Measurements from ENCODE around the gene SLCO1A2.

The SLCO1A2 gene

GRCh38 chr12:21219206-21219605 lies 115.5 kb downstream of the SLCO1A2 start:
- no peak overlapping the region for H3K27ac ChIP-seq
- TF ChIP-seq ZFX (IDR thresholded peaks at IDR 0.05) (no peak), CTCF (conservative IDR thresholded peaks at IDR 0.05) (no peak)
